ENCODE measurements around the gene PPFIA1.

- TF ChIP-seq CTCF (IDR thresholded peaks at IDR 0.05) (no peak), ZNF138 (CRISPR knock-in tag; conservative IDR thresholded peaks at IDR 0.05) (no peak), AFF4 (CRISPR knock-in tag; IDR thresholded peaks at IDR 0.05; ENCODE audit: borderline replicate concordance) (no peak), MLX (CRISPR knock-in tag; IDR thresholded peaks at IDR 0.05) (no peak), NR3C1 (CRISPR knock-in tag; conservative IDR thresholded peaks at IDR 0.05; ENCODE audit: low read depth) (no peak), E2F1 (CRISPR knock-in tag; IDR thresholded peaks at IDR 0.05) (no peak), MAX (CRISPR knock-in tag; IDR thresholded peaks at IDR 0.05) (no peak)
These were observed 162.5 kb downstream of the PPFIA1 start for GRCh38 chr11:70433038-70433437.

All from WTC11 (cell line).